Thyroid gland (tissue), 4 donors: Measurements from ENCODE around the gene OLA1.

Experiments used
- POLR2A ChIP-seq, 2 donors: fragments of 450-650 bp; IDR thresholded peaks; one replicate each; pipeline ENCODE4 v1.6.1; 2017; ENCODE audit warnings: antibody characterized with exemption in 2 of 2, mild to moderate bottlenecking in 2 of 2, moderate library complexity in 1 of 2
- TF ChIP-seq, protein P1 (sequence below), 6 experiments: fragments of 200-600 bp in 3 of 6; fragments of 450-650 bp in 3 of 6; sonication (generic) in 3 of 6; IDR thresholded peaks; one replicate each; pipeline ENCODE4 v1.5.1; 2016 to 2019; ENCODE audit warnings: antibody characterized with exemption in 6 of 6, mild to moderate bottlenecking in 2 of 6, inconsistent platforms in 1 of 6, moderate library complexity in 1 of 6

DNA sequence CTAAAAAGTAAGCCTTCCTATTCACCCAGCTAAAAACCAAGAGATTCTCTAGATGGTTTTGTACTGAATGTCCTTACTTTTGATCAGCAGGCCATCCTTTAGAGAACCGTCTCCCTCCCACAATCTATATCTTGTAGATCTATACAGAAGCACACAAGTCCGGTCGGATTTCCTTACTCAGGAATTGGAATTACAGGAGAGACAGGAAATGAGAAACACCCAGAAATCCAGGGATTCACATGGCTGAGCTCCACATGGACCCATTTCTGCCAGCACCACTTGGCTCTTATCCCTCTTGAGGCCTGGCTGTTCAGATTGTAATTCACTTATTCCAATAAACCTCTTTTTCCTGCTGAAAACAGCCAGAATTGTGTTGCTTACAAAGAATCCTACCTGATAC lies 4.5 kb downstream of the OLA1 start:
- TF ChIP-seq, protein P1, sequence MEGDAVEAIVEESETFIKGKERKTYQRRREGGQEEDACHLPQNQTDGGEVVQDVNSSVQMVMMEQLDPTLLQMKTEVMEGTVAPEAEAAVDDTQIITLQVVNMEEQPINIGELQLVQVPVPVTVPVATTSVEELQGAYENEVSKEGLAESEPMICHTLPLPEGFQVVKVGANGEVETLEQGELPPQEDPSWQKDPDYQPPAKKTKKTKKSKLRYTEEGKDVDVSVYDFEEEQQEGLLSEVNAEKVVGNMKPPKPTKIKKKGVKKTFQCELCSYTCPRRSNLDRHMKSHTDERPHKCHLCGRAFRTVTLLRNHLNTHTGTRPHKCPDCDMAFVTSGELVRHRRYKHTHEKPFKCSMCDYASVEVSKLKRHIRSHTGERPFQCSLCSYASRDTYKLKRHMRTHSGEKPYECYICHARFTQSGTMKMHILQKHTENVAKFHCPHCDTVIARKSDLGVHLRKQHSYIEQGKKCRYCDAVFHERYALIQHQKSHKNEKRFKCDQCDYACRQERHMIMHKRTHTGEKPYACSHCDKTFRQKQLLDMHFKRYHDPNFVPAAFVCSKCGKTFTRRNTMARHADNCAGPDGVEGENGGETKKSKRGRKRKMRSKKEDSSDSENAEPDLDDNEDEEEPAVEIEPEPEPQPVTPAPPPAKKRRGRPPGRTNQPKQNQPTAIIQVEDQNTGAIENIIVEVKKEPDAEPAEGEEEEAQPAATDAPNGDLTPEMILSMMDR (IDR thresholded peaks at IDR 0.05) = no peak
- TF ChIP-seq POLR2A (IDR thresholded peaks at IDR 0.05) = no peak
